Right forelimb (tissue), 1 donor: Measurements from ENCODE around the gene MEGF8.

Source experiments
- DNase-seq: peaks from one replicate; pipeline ENCODE4 v3.0.0-alpha.2; 2018

Gene MEGF8

GRCh38 chr19:42422092-42422900 is 96.9 kb downstream of the MEGF8 start:
- no peak for DNase-seq

- DNase-seq, result peak; percentile 74
These were observed 97.5 kb downstream of the MEGF8 start for GRCh38 chr19:42422901-42423461.

GRCh38 chr19:42423462-42424344 is 98.3 kb downstream of the MEGF8 start:
- peak; percentile 89 for DNase-seq

GRCh38 chr19:42424345-42424707 is 98.9 kb downstream of the MEGF8 start:
- DNase-seq, result no peak

GRCh38 chr19:42424712-42425131 is 99.3 kb downstream of the MEGF8 start:
- no peak for DNase-seq

GRCh38 chr19:42426643-42427042 is 101.2 kb downstream of the MEGF8 start:
- no peak for DNase-seq

- no peak for DNase-seq
These were observed 101.9 kb downstream of the MEGF8 start, which contains the start of gene LIPE for GRCh38 chr19:42427313-42427712. LIPE (minus strand) TSS chr19:42427388; CDS start chr19:42427149, 239 bp downstream.
